ENCODE results near the gene KCNK2. TPM values are rescaled to one million over a fixed set of nuclear protein-coding genes. Genes with fewer than 3 reads are reported as not detected.

Gene KCNK2
- total RNA-seq, 1 experiment from 2014 or later = 0.44 TPM

DNA sequence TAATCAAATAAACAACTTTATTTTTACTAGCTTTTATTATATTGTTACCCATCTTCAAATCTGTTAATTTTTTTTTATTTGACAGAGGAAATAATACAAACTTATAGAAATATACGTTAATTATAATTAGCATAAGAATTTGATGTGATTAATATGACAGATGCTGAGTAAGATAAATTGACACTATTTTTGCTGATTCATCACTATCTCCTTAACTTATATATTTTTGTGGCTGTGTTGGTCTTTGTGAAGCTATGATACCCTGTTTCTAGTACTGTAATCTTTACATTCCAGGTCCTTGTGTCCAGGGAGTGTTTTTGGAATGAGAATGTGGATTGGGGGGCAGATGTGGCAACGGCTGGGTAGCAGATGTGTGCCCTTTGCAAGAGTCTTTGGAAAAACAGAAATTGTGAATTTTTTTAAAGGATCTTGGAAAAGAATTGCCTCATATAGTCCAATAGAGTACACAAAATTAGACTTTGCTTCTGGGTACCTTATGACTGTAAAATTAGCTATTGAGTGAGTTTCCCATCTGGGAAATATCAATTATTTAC lies 102.6 kb downstream of the KCNK2 start:
- H2BK5ac ChIP-seq (ENCODE audit: insufficient read length, low read length) = no peak overlapping the region
- Mint-ChIP-seq H3K27me3 (ENCODE audit: low read depth) (no peaks in the 10 kb centered on the region), H3K4me1 (no peaks in the 10 kb centered on the region), H3K27ac (no peak overlapping the region), H3K9me3 (peaks cover 5 to 16% of the 10 kb centered on the region in 2 experiments; a peak in 4 of 5 replicates), H3K36me3 (ENCODE audit: insufficient read depth in 1 of 3, low read depth in 3 of 3) (peaks cover 3 to 5% (median 5%) of the 10 kb centered on the region in 3 experiments; a peak in 1 of 7 replicates), H3K4me3 (no peak overlapping the region)
- DNase-seq = no peak
- H3K79me2 ChIP-seq (ENCODE audit: insufficient read depth, low read length) = no peaks in the 10 kb centered on the region
- WGBS (ENCODE audit: extremely low coverage, insufficient read length, low lambda C conversion rate) = no CpG with 5 or more reads among the region's 2 CpGs
- no peak overlapping the region for H3K4ac ChIP-seq (ENCODE audit: low read depth, low read length)
- H3K23me2 ChIP-seq (ENCODE audit: insufficient read length, low read depth, low read length, poor library complexity, severe bottlenecking) = no peaks in the 10 kb centered on the region
- H4K5ac ChIP-seq (ENCODE audit: insufficient read length, low read depth, low read length) = no peak overlapping the region
- no peak overlapping the region for H4K8ac ChIP-seq (replicated peaks; ENCODE audit: insufficient read length, low read depth, low read length)
- H3K9ac ChIP-seq (ENCODE audit: extremely low read depth, insufficient read length, low read length) = no peak overlapping the region
- H4K20me1 ChIP-seq (ENCODE audit: control insufficient read depth, insufficient read depth, insufficient read length) = no peaks in the 10 kb centered on the region
- H3K14ac ChIP-seq (ENCODE audit: insufficient read depth, low read length) = no peak overlapping the region
- no peak overlapping the region for H2BK120ac ChIP-seq (ENCODE audit: low read depth, low read length, poor library complexity, severe bottlenecking)
- no peak overlapping the region for H4K91ac ChIP-seq (ENCODE audit: insufficient read length, low read depth, low read length)
- H2BK20ac ChIP-seq (ENCODE audit: low read depth, low read length, poor library complexity, severe bottlenecking) = no peak overlapping the region
- no peak overlapping the region for H3K27ac ChIP-seq (ENCODE audit: insufficient read length, low read depth, low read length)
- no peaks in the 10 kb centered on the region for H3K27me3 ChIP-seq (ENCODE audit: insufficient read depth, low read length)
- H3K4me1 ChIP-seq (ENCODE audit: insufficient read depth, low read length) = no peaks in the 10 kb centered on the region
- TF ChIP-seq, protein P1, sequence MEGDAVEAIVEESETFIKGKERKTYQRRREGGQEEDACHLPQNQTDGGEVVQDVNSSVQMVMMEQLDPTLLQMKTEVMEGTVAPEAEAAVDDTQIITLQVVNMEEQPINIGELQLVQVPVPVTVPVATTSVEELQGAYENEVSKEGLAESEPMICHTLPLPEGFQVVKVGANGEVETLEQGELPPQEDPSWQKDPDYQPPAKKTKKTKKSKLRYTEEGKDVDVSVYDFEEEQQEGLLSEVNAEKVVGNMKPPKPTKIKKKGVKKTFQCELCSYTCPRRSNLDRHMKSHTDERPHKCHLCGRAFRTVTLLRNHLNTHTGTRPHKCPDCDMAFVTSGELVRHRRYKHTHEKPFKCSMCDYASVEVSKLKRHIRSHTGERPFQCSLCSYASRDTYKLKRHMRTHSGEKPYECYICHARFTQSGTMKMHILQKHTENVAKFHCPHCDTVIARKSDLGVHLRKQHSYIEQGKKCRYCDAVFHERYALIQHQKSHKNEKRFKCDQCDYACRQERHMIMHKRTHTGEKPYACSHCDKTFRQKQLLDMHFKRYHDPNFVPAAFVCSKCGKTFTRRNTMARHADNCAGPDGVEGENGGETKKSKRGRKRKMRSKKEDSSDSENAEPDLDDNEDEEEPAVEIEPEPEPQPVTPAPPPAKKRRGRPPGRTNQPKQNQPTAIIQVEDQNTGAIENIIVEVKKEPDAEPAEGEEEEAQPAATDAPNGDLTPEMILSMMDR (conservative IDR thresholded peaks at IDR 0.05) = no peak
- H3K79me1 ChIP-seq (ENCODE audit: insufficient read depth, low read depth, low read length, poor library complexity, severe bottlenecking) = no peaks in the 10 kb centered on the region
- H3K23ac ChIP-seq (ENCODE audit: insufficient read length, low read depth, low read length) = no peak overlapping the region
- H3K4me2 ChIP-seq (ENCODE audit: insufficient read depth, insufficient read length, low read length) = no peak overlapping the region
- H3K56ac ChIP-seq (ENCODE audit: insufficient read length, low read depth, low read length) = no peak overlapping the region
- no peak overlapping the region for H2BK15ac ChIP-seq (ENCODE audit: low read depth, low read length)
- H2AK5ac ChIP-seq (ENCODE audit: insufficient read length, low read length) = no peak overlapping the region
- H3K18ac ChIP-seq (ENCODE audit: insufficient read length, low read depth, low read length) = no peak overlapping the region
- no peak overlapping the region for H3T11ph ChIP-seq (ENCODE audit: low read length)
- peaks cover 9% of the 10 kb centered on the region for H3K9me3 ChIP-seq (ENCODE audit: control insufficient read depth, low read depth, low read length)
- H2AFZ ChIP-seq (ENCODE audit: low read length) = no peak overlapping the region
- H2BK12ac ChIP-seq (ENCODE audit: insufficient read length, low read depth, low read length) = no peak overlapping the region
